GM18498 (cell line): ENCODE data around the gene PTBP1.
A peak's percentile ranks its signal among the peaks of the same experiment; 100 is the strongest.

Experiments
- ATAC-seq: cut with Tn5 transposase; IDR thresholded peaks from one replicate; pipeline ENCODE4 v1.9.1; 2021; ENCODE audit warnings: mild to moderate bottlenecking, moderate library complexity; ENCODE audit not compliant: unreplicated experiment

The PTBP1 gene

DNA sequence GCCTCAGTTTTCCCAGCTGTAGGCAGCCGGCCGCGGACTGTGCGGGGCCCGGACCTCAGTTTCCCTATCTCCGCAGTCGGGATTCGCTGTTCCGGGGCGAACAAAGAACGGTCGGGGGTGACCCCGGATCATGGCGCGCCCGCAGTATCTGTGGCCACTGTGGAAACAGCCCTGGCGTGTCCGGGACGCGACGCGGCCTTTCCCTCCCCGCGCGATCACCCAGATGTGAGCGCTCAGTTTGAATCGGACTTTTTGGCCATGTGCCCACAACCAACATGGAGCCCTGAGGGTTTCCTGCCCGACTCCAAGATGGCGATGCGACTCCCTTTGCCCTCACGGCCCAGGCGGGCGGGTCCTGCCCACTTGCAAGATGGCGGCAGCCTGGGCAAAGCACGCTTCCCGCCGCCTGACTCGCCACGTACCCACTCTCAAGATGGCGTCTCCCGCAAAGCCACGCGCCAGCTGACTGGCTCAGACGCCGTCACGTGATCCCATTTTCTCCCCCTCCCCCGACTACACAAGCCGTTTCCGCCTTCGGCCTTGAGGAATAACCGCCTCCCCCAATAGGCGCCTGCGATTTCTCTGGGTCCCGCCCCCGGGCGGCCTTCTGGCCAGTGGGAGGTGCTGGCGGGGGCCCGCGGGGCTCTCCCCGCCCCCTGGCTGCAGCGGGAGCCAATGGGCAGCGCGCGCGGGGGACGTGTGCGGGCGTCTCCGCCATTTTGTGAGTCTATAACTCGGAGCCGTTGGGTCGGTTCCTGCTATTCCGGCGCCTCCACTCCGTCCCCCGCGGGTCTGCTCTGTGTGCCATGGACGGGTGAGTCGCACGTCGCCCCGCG lies at the start of gene PTBP1:
PTBP1 (plus strand) TSS at position 761 of the 836 bp plus-strand sequence; CDS start at position 807, 46 bp downstream.
- ATAC-seq: peak; percentile 80

- no peak for ATAC-seq
Measured at GRCh38 chr19:748274-748598, 49.0 kb upstream of the PTBP1 start.

DNA sequence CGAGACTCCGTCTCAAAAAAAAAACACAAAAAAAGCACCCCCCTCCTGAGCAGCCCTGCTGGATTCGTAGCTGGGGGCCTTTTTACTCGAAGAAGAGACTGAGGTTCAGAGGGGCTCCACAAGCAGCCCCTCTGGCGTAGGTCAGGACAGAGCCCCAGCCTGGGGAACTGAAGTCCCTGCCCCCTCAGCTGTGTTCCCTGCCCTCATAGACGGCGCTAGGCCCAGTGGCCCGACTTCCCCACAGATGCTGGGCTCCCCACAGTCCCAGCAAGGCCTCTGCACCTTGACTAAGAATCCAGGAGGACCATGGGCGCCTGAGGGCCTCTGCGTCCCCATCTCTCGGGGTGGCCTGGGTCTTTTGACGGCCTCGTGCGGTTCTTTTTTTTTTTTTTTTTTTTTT lies 47.4 kb upstream of the PTBP1 start:
- no peak for ATAC-seq

DNA sequence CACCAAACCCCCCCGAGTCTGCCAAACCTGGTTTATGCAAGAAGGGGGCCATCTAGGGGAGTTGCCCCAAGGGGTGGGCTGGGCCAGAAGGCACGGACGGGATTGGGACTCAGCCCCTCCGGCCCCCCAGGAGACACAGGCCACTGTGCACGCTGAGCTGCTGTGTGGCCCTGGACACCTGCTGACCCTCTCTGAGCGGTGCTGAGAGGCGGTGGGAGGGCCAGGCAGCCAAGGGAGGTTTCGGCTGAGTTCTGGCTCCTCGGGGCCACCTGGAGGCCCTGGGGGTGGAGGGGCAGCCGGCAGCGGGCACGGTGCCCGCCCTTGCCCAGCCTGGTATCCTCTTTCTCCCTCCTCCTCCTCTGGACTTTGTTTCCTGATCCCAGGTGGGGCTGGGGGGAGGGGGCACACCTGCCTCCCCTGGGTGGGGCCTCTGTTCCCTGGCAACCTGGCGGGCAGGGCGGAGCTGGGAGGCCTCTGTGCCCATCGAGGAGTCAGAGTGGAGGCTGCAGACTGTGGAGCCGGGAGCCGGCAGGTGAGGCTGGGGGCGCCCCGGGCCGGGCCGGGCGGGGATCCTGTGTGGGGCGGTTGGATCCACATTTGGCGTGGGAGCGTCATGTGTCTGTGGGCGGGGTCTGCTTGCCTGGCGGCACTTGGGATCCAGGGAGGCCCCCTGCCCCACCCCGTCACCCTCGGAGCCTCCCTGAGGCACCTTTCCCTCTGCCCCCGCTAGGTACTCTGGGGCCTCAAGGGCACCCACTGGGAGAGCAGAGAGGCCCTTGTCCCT lies 46.4 kb upstream of the PTBP1 start, which contains the start of gene MISP:
MISP (plus strand) TSS at position 473 of the 784 bp plus-strand sequence. CDS start 5,835 bp downstream, outside the sequence.
- no peak for ATAC-seq

DNA sequence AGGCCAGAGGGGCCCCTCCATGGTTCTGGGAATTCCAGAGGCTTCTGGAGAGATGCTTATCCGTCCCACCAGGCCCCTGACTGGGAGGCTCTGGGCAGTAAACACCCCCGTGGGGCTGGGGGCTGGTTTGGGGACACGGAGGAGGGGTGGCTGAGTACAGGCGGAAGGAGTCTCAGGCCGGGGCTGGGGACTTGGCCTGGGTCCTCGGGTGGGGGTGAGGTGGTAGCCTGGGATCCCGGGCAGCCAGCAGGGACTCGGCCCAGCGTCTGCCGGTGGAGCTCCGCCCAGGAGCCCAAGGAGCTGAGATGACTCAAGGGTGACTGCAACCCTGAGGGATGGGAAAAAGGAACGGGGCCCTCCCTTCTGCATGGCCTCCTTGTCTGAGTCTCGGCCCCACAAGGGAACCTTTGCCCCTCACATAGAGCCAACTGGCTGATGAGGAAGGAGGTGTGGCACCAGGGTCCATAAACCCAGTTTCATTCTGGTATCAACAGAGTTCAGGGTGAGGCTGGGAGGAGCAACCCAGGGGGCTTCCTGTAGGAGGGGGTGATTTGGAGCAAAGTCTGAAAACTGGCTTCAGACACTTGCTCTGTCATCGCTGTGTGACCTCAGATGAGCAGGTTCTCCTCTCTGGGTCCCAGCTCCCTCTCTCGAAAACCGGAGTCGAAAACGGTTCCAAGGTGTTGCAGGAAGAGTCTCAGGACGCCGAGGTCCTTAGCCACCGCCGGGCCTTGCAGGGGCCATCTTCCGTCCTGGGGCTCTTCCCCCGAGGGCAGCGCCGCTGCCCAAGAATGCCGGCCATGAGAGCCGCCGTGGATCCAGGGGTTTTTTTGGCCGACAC lies 45.5 kb upstream of the PTBP1 start:
- ATAC-seq: no peak

GRCh38 chr19:752652-753517 lies 44.4 kb upstream of the PTBP1 start:
- ATAC-seq: no peak

DNA sequence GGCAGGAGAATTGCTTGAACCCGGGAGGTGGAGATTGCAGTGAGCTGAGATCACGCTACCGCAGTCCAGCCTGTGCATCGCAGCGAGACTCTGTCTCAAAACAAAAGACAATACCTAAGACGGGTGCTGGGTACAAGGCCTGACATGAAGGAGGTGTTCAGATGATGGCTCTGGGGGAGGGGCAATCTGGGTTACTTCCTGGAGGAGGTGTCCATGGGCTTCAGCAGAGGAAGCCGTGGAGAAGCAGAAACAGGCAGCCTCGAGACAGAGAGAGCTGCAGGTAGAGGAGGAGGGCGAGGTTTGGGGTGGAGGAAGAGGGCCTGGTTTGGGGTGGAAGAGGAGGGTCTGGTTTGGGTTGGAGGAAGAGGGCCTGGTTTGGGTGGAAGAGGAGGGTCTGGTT lies 42.7 kb upstream of the PTBP1 start:
- no peak for ATAC-seq

- ATAC-seq: no peak
Measured at GRCh38 chr19:755063-755462, 42.2 kb upstream of the PTBP1 start.

DNA sequence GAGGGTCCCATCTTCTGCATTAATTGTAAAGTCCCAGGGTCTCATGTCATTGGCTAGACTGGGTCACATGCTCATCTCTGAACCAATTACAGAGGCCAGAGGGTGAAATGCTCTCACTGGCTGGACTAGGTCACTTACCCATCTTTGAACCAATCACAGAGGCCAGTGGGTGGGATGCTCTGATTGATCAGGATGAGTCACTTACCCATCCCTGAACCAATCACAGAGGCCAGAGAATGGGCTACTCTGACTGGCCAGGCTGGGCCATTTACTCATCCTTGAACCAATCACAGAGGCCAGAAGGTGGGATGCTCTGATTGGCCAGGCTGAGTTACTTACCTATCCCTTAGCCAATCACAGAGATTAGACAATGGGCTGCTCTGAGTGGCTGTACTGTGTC lies 41.0 kb upstream of the PTBP1 start:
- no peak for ATAC-seq

- no peak for ATAC-seq
Measured at GRCh38 chr19:756821-757688, 40.2 kb upstream of the PTBP1 start.

DNA sequence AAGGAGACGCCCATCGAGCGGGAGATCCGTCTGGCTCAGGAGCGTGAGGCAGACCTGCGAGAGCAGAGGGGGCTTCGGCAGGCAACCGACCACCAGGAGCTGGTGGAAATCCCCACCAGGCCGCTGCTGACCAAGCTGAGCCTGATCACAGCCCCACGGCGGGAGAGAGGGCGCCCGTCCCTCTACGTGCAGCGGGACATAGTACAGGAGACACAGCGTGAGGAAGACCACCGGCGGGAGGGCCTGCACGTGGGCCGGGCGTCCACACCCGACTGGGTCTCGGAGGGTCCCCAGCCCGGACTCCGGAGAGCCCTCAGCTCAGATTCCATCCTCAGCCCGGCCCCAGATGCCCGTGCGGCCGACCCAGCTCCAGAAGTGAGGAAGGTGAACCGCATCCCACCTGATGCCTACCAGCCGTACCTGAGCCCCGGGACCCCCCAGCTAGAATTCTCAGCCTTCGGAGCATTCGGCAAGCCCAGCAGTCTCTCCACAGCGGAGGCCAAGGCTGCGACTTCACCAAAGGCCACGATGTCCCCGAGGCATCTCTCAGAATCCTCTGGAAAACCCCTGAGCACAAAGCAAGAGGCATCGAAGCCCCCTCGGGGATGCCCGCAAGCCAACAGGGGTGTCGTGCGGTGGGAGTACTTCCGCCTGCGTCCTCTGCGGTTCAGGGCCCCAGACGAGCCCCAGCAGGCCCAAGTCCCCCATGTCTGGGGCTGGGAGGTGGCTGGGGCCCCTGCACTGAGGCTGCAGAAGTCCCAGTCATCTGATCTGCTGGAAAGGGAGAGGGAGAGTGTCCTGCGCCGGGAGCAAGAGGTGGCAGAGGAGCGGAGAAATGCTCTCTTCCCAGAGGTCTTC lies 39.2 kb upstream of the PTBP1 start:
- ATAC-seq: no peak

DNA sequence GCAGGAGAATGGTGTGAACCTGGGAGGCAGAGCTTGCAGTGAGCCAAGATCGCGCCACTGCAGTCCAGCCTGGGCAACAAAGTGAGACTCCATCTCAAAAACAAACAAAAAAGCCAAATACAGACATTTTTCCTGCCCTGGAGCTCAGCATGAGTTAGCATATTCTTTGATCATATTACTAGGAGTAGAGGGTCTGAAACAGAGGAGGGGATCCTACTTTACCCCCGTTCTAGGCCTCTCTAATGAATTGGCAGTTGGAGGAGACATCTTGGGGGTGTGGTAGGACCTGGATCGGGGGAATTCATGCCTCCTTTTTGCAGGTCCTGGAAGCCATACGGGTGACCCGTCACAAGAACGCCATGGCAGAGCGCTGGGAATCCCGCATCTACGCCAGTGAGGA lies 34.1 kb upstream of the PTBP1 start:
- ATAC-seq: no peak

GRCh38 chr19:763869-764268 lies 33.4 kb upstream of the PTBP1 start:
- ATAC-seq: no peak

DNA sequence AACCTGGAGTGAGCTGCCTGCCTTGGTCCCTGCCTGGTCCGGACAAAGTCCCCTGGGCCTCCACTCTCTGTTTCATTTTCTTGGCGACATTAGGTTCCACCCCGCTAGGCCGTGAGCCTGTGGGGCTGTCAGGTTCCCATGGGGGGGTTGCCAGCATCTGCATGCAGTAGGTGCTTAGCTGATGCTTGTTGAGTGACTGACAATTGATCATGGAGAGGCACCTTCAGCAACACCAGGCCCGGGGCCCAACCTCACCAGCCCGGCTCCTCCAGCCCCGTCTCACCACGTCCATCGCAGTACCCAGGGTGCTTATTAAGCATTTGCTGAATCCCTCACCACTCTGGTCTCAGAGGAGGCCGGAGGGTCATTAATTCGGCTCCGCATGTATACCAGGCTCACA lies 33.0 kb upstream of the PTBP1 start:
- ATAC-seq: no peak

- ATAC-seq: no peak
Measured at GRCh38 chr19:765179-765738, 32.0 kb upstream of the PTBP1 start.

GRCh38 chr19:768424-768823 lies 28.8 kb upstream of the PTBP1 start:
- ATAC-seq: no peak

DNA sequence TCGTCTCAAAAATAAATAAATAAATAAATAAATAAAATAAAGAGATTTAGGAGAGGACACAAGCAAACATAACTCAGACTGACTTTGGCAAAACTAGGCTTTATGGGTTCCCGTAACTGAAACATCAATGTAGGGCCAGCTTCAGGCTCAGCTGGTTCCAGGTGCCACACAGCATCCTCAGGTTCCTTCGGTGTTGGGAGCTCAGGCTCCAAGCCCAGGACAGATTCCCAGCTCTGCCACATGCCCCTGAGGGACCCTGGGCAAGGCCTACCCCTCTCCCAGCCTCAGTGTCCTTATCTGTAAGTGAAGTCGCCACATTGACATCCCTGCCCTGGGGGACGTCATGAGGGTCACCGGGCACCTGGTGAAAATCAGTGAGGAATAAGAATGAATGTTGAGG lies 27.6 kb upstream of the PTBP1 start:
- no peak for ATAC-seq

GRCh38 chr19:771332-771785 lies 25.9 kb upstream of the PTBP1 start:
- ATAC-seq: no peak
